Body of pancreas (tissue), 4 donors: Measurements from ENCODE around the gene CMIP. TPM values are rescaled to one million over a fixed set of nuclear protein-coding genes. Genes with fewer than 3 reads are reported as not detected.

ENCODE experiments used
- ATAC-seq: fragments of 150-250 bp; one replicate; pipeline ENCODE4 v1.9.1; 2016
- DNase-seq, 4 donors: peaks; one replicate each; pipeline ENCODE4 v3.0.0-alpha.2; 2019
- H3K27ac ChIP-seq, 4 donors: fragments of 200-600 bp; sonication (generic); 1 replicate in 3 of 4; 2 replicates in 1 of 4; pipeline versions ENCODE4 v1.5.1 to v1.6.1; 2016 to 2019; ENCODE audit warnings: mild to moderate bottlenecking in 1 of 4, mixed read lengths in 1 of 4, moderate library complexity in 1 of 4
- H3K27me3 ChIP-seq, 2 donors: fragments of 200-600 bp; sonication (generic); one replicate each; pipeline ENCODE4 v1.6.0; 2016; ENCODE audit warnings: mild to moderate bottlenecking in 1 of 2
- H3K36me3 ChIP-seq, 2 donors: fragments of 200-600 bp; sonication (generic); replicated peaks in 1 of 2; 2 replicates each; pipeline ENCODE4 v1.5.1; 2016; ENCODE audit warnings: low read depth in 2 of 2; ENCODE audit not compliant: insufficient read depth in 1 of 2
- H3K4me1 ChIP-seq: fragments of 200-600 bp; sonication (generic); one replicate; pipeline ENCODE4 v1.6.0; 2016
- H3K4me3 ChIP-seq, 2 donors: fragments of 200-600 bp; sonication (generic); 1 replicate in 1 of 2; 2 replicates in 1 of 2; pipeline ENCODE4 v1.5.1; 2016 to 2019
- H3K9me3 ChIP-seq, 3 donors: fragments of 200-600 bp; sonication (generic); 1 replicate in 2 of 3; 2 replicates in 1 of 3; pipeline ENCODE4 v1.5.1; 2016
- POLR2A ChIP-seq, 3 donors: fragments of 450-650 bp; IDR thresholded peaks; one replicate each; pipeline ENCODE4 v1.6.1; 2016; ENCODE audit warnings: antibody characterized with exemption in 3 of 3, mild to moderate bottlenecking in 2 of 3
- WGBS, 2 donors: methylation state at CpG; one replicate each; pipeline ENCODE4 v1.1.5; 2017; 5-methylcytosine and 5-hydroxymethylcytosine counted together
- intact Hi-C: fragments of 100-400 bp; cut with DNase I; formaldehyde crosslinking; loops from one replicate; pipeline ENCODE4 v1.15.1; 2023
- total RNA-seq, 2 donors: library from RNA; depleted of rRNA; stranded (reverse); fragments of >200 nt; gene quantifications; one replicate each; pipeline ENCODE4 v1.1.0, GENCODE V29; 2016
- TF ChIP-seq, protein P1 (sequence below), 7 experiments: fragments of 450-650 bp in 4 of 7; fragments of 200-600 bp in 3 of 7; sonication (generic) in 3 of 7; IDR thresholded peaks; one replicate each; pipeline ENCODE4 v1.5.1; 2016 to 2019; ENCODE audit warnings: antibody characterized with exemption in 7 of 7

Gene CMIP
- total RNA-seq, 2 donors from 2014 or later: 18.7 to 18.8 TPM

DNA sequence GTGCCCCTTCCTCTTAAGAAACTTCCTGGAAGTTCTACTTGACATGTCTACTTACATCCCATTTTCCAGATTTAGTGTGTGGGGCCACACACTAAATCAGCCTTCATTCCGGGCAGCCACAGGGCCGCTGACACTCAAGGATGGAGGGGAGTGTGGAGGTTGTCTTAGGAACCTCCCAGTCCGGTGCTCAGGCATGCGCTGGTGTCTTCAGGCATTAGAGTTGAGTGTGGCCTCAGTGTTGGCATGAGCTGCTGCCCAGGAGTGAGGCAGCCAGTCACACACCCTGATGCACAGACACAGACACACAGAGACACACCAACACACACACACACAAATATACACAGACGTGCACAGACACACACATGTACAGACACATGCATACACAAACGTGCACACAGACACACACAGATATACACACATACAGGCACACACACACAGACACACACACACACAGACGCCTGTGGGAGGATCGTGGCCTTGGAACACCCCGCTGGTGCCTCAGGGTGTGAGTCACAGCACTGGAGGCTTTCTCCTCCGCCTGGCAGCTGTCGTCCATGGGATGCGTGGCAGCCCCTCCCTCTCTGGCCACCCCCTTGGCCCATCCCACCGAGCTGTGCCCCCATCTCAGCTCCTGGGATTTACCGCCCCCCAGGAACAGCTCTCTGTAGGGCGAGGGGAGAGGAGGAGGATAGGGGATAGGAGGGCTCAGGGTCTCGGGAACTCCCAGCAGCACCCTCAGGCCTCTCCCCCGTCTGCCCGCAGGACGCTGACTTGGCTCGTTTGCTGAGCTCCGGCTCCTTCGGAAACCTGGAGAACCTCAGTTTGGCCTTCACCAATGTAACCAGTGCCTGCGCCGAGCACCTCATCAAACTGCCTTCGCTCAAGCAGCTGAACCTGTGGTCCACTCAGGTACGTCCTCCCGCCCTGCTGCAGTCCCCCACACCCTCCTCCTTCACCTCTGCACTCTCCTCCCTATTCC is 258.9 kb downstream of the CMIP start:
- H3K36me3 ChIP-seq: peaks cover 0 to 11% of the 10 kb centered on the region in 2 donors
- no peak overlapping the region for H3K4me3 ChIP-seq
- H3K27me3 ChIP-seq: no peaks in the 10 kb centered on the region
- intact Hi-C loops: no loop called here
- peaks cover 11% of the 10 kb centered on the region for H3K4me1 ChIP-seq
- no peak for DNase-seq
- ATAC-seq: no peak
- no peak for TF ChIP-seq POLR2A (IDR thresholded peaks at IDR 0.05)
- TF ChIP-seq, protein P1, sequence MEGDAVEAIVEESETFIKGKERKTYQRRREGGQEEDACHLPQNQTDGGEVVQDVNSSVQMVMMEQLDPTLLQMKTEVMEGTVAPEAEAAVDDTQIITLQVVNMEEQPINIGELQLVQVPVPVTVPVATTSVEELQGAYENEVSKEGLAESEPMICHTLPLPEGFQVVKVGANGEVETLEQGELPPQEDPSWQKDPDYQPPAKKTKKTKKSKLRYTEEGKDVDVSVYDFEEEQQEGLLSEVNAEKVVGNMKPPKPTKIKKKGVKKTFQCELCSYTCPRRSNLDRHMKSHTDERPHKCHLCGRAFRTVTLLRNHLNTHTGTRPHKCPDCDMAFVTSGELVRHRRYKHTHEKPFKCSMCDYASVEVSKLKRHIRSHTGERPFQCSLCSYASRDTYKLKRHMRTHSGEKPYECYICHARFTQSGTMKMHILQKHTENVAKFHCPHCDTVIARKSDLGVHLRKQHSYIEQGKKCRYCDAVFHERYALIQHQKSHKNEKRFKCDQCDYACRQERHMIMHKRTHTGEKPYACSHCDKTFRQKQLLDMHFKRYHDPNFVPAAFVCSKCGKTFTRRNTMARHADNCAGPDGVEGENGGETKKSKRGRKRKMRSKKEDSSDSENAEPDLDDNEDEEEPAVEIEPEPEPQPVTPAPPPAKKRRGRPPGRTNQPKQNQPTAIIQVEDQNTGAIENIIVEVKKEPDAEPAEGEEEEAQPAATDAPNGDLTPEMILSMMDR (IDR thresholded peaks at IDR 0.05): no peak
- no peak overlapping the region for H3K27ac ChIP-seq
- H3K9me3 ChIP-seq: no peaks in the 10 kb centered on the region
- 89 to 95% methylated on average over 17 to 27 of the region's 27 CpGs for WGBS, 2 donors

DNA sequence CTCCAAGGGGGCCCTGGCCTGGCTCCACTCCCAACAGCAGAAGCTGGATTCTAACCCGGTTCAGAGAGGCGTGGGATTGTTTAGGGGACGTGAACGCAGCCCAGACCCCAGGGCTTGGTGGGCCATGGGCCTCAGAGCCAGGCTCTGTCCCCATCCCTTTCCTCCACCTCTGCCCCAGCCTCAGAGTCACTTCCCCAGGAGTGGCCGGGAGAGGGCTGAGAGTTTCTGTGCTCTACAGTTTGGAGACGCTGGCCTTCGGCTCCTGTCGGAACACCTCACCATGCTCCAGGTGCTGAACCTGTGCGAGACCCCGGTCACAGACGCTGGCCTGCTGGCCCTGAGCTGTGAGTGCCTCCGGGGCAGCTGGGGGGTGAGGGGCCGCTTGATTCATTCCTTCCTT is 260.7 kb downstream of the CMIP start:
- no peak for DNase-seq
- Histone ChIP-seq H3K4me3 (no peak overlapping the region), H3K36me3 (peaks cover 0 to 8% of the 10 kb centered on the region in 2 donors), H3K9me3 (no peaks in the 10 kb centered on the region), H3K4me1 (peaks cover 16% of the 10 kb centered on the region), H3K27ac (no peak overlapping the region), H3K27me3 (no peaks in the 10 kb centered on the region)
- WGBS, 2 donors: 91 to 94% methylated on average over 8 to 9 of the region's 13 CpGs
- no peak for ATAC-seq
- intact Hi-C loops: no loop called here
- TF ChIP-seq, protein P1 (IDR thresholded peaks at IDR 0.05): no peak
- no peak for TF ChIP-seq POLR2A (IDR thresholded peaks at IDR 0.05)

DNA sequence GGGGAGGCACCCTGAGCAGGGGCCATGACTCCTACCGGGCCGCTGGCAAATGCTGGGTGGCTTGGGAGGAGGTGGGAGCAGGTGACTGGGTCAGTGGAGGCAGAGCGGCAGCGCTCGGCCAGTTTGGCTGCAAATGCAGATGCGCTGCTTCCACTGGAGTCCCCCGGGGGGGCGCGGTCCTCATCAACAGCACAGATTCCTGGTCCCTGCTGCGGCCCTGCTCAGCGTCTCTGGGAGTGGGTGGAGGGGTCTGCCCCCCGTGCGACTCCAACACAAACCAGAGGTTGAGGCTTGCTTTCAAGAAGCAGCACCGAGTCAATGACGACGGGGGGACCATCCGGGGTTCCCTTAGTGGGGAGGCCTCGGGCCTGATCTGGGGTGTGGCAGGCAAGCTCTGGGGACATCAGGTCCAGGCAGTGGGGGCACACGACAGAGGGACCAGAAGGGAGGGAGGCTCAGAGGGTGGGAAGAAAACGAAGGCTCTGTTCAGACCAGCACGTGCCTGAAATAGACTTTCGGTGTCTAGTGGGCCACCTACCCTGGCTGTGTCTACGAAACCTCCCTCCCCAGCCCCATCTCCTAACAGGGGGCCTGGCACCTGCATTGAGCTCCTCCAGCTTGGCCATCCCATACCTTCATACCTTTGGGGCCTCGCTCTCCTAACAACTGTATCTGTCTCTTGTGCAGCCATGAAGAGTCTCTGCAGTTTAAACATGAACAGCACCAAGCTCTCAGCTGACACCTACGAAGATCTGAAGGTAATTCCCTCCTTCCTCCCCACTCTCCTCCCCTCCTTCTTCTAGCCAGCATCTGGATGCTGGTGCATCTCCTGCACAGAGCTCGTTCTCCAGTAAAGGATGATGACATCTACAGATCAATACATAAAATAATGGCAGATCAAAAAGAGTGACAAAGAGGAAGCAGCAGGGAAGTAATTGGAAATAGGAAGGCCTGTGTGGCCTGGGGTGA is 262.0 kb downstream of the CMIP start:
- intact Hi-C loops: no loop called here
- peak overlapping the region in 1 of 4 donors; percentile 58 for H3K27ac ChIP-seq
- 92% methylated on average over 25 to 26 of the region's 26 CpGs for WGBS, 2 donors
- H3K27me3 ChIP-seq: no peaks in the 10 kb centered on the region
- TF ChIP-seq, protein P1 (IDR thresholded peaks at IDR 0.05): no peak
- TF ChIP-seq POLR2A (IDR thresholded peaks at IDR 0.05): no peak
- no peaks in the 10 kb centered on the region for H3K9me3 ChIP-seq
- H3K4me3 ChIP-seq: no peak overlapping the region
- peaks cover 16% of the 10 kb centered on the region for H3K4me1 ChIP-seq
- peaks cover 0 to 8% of the 10 kb centered on the region in 2 donors for H3K36me3 ChIP-seq
- no peak for DNase-seq
- ATAC-seq: no peak

DNA sequence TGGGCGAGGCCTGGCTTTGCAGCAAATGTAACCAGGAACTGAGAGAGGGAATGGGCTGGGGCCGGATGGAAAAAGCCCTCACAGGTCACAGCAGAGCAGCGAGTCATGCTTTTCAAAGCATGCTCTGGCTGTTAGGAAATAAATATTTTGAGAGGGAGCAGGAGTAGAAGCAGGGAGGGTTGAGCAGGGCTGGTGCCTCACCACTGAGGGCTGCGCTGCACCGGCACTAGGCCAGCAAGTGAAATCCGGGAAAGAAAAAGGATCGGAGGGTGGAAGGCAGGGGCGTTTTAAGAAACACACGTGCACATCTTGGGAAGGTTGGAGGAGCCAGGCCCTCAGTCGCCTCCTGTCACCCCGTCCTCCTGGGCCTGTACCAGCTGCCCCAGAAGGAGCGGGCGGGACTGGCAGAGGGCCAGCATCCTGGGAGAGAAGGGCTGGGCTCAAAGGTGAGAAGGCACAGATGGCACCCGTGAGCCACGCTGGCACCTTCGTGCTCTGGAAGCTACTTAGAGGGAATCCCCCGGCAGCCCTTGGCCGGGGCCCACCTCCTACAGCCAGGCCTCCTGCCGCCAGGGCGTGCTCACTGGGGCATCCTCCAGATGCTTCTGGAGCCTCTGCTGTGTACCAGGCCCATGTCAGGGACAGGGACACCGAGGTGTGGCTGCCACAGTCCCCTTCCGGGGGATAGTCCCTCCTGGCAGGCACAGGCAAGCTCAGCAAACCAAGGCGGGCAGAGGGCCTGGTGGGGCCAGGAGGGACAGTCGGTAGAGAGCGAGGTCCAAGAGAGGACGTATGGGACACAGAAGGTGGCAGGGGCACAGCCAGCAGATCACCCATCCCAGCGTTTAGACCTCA is 263.0 kb downstream of the CMIP start:
- TF ChIP-seq, protein P1 (IDR thresholded peaks at IDR 0.05): no peak
- no peak for TF ChIP-seq POLR2A (IDR thresholded peaks at IDR 0.05)
- ATAC-seq (peak; percentile 42), DNase-seq (peak; percentile 67 to 88 (median 84))
- H3K9me3 ChIP-seq: no peaks in the 10 kb centered on the region
- intact Hi-C loops: no loop called here
- H3K4me1 ChIP-seq: peaks cover 16% of the 10 kb centered on the region
- H3K4me3 ChIP-seq: no peak overlapping the region
- no peaks in the 10 kb centered on the region for H3K27me3 ChIP-seq
- H3K36me3 ChIP-seq: peaks cover 0 to 6% of the 10 kb centered on the region in 2 donors
- H3K27ac ChIP-seq: peak overlapping the region in 3 of 4 donors; percentile 21 to 58 (median 58)
- 68 to 81% methylated on average over 13 to 27 of the region's 27 CpGs for WGBS, 2 donors
